Smooth muscle cell (in vitro differentiated cells): Measurements from ENCODE around the gene AMIGO3. TPM values are rescaled to one million over a fixed set of nuclear protein-coding genes. Genes with fewer than 3 reads are reported as not detected.

Experiments used
- DNase-seq: peaks from one replicate; lab custom pipeline; 2025; ENCODE audit not compliant: unreplicated experiment; lab: John Stamatoyannopoulos, UW
- H2AFZ ChIP-seq: fragments of 200-600 bp; sonication (generic); 2 replicates; pipeline ENCODE4 v1.6.0; 2016; ENCODE audit warnings: antibody characterized with exemption, low read depth, mild to moderate bottlenecking
- H3F3A ChIP-seq: fragments of 200-600 bp; sonication (generic); 2 replicates; pipeline ENCODE4 v1.6.0; 2017; ENCODE audit warnings: antibody characterized with exemption, low read depth
- H3K27ac ChIP-seq: fragments of 200-600 bp; sonication (generic); 2 replicates; pipeline ENCODE4 v1.5.1; 2016; ENCODE audit warnings: low read depth, mild to moderate bottlenecking
- H3K27me3 ChIP-seq: fragments of 200-600 bp; sonication (generic); 2 replicates; pipeline ENCODE4 v1.6.1; 2016; ENCODE audit warnings: low read depth, mild to moderate bottlenecking
- H3K36me3 ChIP-seq: fragments of 200-600 bp; sonication (generic); 2 replicates; pipeline ENCODE4 v1.5.1; 2016; ENCODE audit warnings: low read depth
- H3K4me1 ChIP-seq: fragments of 200-600 bp; sonication (generic); 2 replicates; pipeline ENCODE4 v1.5.1; 2016; ENCODE audit warnings: low read depth
- H3K4me2 ChIP-seq: fragments of 200-600 bp; sonication (generic); 2 replicates; pipeline ENCODE4 v1.6.0; 2016; ENCODE audit warnings: mild to moderate bottlenecking
- H3K4me3 ChIP-seq: fragments of 200-600 bp; sonication (generic); 2 replicates; pipeline ENCODE4 v1.5.1; 2016; ENCODE audit warnings: mild to moderate bottlenecking
- H3K79me2 ChIP-seq: fragments of 200-600 bp; sonication (generic); 2 replicates; pipeline ENCODE4 v1.6.0; 2016; ENCODE audit warnings: low read depth, mild to moderate bottlenecking
- H3K9ac ChIP-seq: fragments of 200-600 bp; sonication (generic); 2 replicates; pipeline ENCODE4 v1.6.0; 2016; ENCODE audit warnings: low read depth
- H3K9me3 ChIP-seq: fragments of 200-600 bp; sonication (generic); replicated peaks from 2 replicates; pipeline ENCODE4 v1.5.1; 2016; ENCODE audit warnings: low read depth
- H4K20me1 ChIP-seq: fragments of 200-600 bp; sonication (generic); 2 replicates; pipeline ENCODE4 v1.6.0; 2016; ENCODE audit warnings: low read depth
- CTCF ChIP-seq: fragments of 200-600 bp; sonication (generic); IDR thresholded peaks from 2 replicates; pipeline ENCODE4 v1.5.1; 2017; ENCODE audit warnings: borderline replicate concordance, mild to moderate bottlenecking, antibody characterized with exemption; ENCODE audit not compliant: insufficient read depth, poor library complexity, severe bottlenecking
- whole genome bisulfite sequencing: methylation state at CpG from one replicate; pipeline ENCODE4 v1.1.7; 2016; ENCODE audit warnings: low lambda C conversion rate; 5-methylcytosine and 5-hydroxymethylcytosine counted together
- polyA plus RNA-seq: library from polyadenylated mRNA; unstranded; fragments of >200 nt; fragmentation: Nextera tagmentation; extraction: Ambion mirVana; gene quantifications from 2 replicates; pipeline ENCODE4 v1.2.1, GENCODE V29; 2016
- total RNA-seq: library from RNA; depleted of rRNA; stranded (reverse); fragments of >200 nt; gene quantifications from 2 replicates; pipeline ENCODE4 v1.2.3, GENCODE V29; 2014

AMIGO3 gene
- total and polyA plus RNA-seq, 2 experiments from 2014 or later, result 2.4 to 2.9 TPM

GRCh38 chr3:49673715-49674496 is 45.6 kb downstream of the AMIGO3 start, which contains the start of gene APEH:
Gene APEH (plus strand): TSS chr3:49674351. CDS start chr3:49674402, 51 bp downstream.
- Histone ChIP-seq H3K27ac (peak within 1 kb of the TSS; percentile 87), H3K79me2 (no peaks in the 10 kb centered on the region), H3K4me3 (peak within 1 kb of the TSS; percentile 92), H3K36me3 (no peaks in the 10 kb centered on the region), H4K20me1 (peaks cover 3% of the 10 kb centered on the region), H3K4me2 (peak within 1 kb of the TSS; percentile 93), H3K27me3 (no peaks in the 10 kb centered on the region), H3K4me1 (peaks cover 5% of the 10 kb centered on the region), H2AFZ (peak within 1 kb of the TSS; percentile 75), H3F3A (peaks cover 6% of the 10 kb centered on the region), H3K9ac (peak within 1 kb of the TSS; percentile 89), H3K9me3 (no peaks in the 10 kb centered on the region)
- DNase-seq, result no peak
- 2% methylated on average over 45 of the region's 71 CpGs for WGBS
- no peak for TF ChIP-seq CTCF

- DNase-seq, result no peak
- Histone ChIP-seq H3F3A (peaks cover 6% of the 10 kb centered on the region), H3K27ac (peak overlapping the region; percentile 87), H3K79me2 (no peaks in the 10 kb centered on the region), H3K27me3 (no peaks in the 10 kb centered on the region), H3K4me3 (peak overlapping the region; percentile 92), H3K4me2 (peak overlapping the region; percentile 93), H3K9me3 (no peaks in the 10 kb centered on the region), H3K4me1 (peaks cover 9% of the 10 kb centered on the region), H2AFZ (peak overlapping the region; percentile 20), H3K9ac (peak overlapping the region; percentile 89), H4K20me1 (peaks cover 3% of the 10 kb centered on the region), H3K36me3 (no peaks in the 10 kb centered on the region)
- WGBS, result 35% methylated on average over 7 of the region's 17 CpGs
- no peak for TF ChIP-seq CTCF
Measured at GRCh38 chr3:49673121-49673714, 46.3 kb downstream of the AMIGO3 start.

GRCh38 chr3:49671291-49672288 is 47.9 kb downstream of the AMIGO3 start:
- Histone ChIP-seq H3K4me1 (peaks cover 9% of the 10 kb centered on the region), H3K79me2 (no peaks in the 10 kb centered on the region), H3K36me3 (no peaks in the 10 kb centered on the region), H3K9me3 (no peaks in the 10 kb centered on the region), H3K27ac (no peak overlapping the region), H2AFZ (no peak overlapping the region), H3K27me3 (no peaks in the 10 kb centered on the region), H3K9ac (no peak overlapping the region), H3K4me2 (no peak overlapping the region), H4K20me1 (peaks cover 3% of the 10 kb centered on the region), H3K4me3 (no peak overlapping the region), H3F3A (peaks cover 6% of the 10 kb centered on the region)
- TF ChIP-seq CTCF, result peak; percentile 86
- DNase-seq, result no peak
- 52% methylated on average over 11 of the region's 11 CpGs for WGBS
